Choroid plexus epithelial cell (primary cell): ENCODE measurements around the gene FBLN2.

Experiments
- DNase-seq: peaks from one replicate; pipeline ENCODE4 v3.0.0-alpha.2; 2010; ENCODE audit warnings: low read depth
- H3K4me3 ChIP-seq: 2 replicates; pipeline ENCODE4 v1.5.1; 2011; ENCODE audit warnings: low read depth, mild to moderate bottlenecking, control low read depth, low read length, moderate library complexity
- TF ChIP-seq, protein P1 (sequence below): conservative IDR thresholded peaks from 2 replicates; pipeline ENCODE4 v1.5.1; 2011; ENCODE audit warnings: low read depth, mild to moderate bottlenecking, control low read depth, inconsistent platforms, low read length, moderate library complexity

Gene FBLN2

DNA sequence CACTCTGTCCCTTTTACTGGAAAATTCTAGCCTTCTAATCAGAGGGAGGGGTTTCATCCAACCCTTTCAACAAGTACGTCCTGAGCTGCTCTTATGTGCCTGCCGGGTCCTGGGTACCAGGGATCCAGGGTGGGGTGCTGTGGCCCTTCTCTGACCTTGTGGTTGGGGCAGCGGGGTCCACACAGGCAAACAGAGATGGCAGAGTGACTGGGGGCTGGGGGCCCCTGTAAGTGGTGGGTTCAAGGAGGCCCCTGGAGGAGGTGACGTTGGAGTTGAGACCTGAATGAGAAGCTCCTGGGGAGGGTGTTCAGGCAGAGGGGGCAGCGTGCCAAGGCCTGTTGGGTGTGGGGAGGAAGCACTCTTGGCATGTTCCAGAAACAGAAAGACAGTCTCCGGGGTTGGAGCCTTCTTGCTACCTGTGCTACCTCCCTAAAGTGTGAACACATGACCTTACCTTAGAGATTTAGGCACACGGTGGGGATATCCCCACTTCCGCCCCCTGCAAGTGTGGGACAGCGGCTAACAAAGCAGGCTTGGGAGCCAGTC is 78.1 kb downstream of the FBLN2 start:
- no peak overlapping the region for H3K4me3 ChIP-seq
- TF ChIP-seq, protein P1, sequence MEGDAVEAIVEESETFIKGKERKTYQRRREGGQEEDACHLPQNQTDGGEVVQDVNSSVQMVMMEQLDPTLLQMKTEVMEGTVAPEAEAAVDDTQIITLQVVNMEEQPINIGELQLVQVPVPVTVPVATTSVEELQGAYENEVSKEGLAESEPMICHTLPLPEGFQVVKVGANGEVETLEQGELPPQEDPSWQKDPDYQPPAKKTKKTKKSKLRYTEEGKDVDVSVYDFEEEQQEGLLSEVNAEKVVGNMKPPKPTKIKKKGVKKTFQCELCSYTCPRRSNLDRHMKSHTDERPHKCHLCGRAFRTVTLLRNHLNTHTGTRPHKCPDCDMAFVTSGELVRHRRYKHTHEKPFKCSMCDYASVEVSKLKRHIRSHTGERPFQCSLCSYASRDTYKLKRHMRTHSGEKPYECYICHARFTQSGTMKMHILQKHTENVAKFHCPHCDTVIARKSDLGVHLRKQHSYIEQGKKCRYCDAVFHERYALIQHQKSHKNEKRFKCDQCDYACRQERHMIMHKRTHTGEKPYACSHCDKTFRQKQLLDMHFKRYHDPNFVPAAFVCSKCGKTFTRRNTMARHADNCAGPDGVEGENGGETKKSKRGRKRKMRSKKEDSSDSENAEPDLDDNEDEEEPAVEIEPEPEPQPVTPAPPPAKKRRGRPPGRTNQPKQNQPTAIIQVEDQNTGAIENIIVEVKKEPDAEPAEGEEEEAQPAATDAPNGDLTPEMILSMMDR = no peak
- DNase-seq = no peak

DNA sequence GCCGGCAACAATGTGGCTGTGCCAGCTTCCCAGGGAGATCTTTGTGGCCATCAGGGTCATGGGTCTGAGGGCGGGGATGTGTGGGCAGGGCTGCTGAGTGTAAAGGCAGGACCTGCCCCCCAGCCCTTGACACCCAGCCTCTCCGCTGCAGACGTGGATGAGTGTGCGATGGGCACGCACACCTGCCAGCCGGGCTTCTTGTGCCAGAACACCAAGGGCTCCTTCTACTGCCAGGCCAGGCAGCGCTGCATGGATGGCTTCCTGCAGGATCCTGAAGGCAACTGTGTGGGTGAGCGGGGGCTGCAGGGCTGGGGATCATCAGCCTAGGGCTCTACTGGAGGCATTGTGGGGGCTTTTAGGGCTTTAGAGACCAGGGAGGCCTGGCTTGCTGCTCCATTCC is 78.8 kb downstream of the FBLN2 start:
- H3K4me3 ChIP-seq = no peak overlapping the region
- no peak for DNase-seq
- TF ChIP-seq, protein P1 = no peak

DNA sequence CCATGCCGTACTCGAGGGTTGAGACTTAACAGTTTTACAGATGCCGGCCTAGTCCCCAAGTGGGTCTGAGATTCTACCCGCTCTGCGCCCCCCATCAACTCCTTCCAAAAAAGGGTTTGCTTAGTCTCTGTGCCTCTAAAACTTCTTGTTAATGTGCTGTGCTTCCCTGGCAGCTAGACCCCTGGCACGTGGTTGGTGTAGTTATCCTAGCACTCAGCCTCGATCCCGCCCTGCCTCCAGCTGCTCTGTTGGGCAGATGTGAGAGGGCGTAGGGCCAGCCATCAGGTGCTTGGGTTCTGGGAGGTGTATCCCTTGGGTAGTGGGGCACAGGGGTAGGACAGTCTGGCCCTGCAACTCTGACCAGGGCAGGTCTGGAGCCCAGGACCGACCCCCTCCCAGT is 79.5 kb downstream of the FBLN2 start:
- H3K4me3 ChIP-seq = no peak overlapping the region
- TF ChIP-seq, protein P1 = no peak
- no peak for DNase-seq

DNA sequence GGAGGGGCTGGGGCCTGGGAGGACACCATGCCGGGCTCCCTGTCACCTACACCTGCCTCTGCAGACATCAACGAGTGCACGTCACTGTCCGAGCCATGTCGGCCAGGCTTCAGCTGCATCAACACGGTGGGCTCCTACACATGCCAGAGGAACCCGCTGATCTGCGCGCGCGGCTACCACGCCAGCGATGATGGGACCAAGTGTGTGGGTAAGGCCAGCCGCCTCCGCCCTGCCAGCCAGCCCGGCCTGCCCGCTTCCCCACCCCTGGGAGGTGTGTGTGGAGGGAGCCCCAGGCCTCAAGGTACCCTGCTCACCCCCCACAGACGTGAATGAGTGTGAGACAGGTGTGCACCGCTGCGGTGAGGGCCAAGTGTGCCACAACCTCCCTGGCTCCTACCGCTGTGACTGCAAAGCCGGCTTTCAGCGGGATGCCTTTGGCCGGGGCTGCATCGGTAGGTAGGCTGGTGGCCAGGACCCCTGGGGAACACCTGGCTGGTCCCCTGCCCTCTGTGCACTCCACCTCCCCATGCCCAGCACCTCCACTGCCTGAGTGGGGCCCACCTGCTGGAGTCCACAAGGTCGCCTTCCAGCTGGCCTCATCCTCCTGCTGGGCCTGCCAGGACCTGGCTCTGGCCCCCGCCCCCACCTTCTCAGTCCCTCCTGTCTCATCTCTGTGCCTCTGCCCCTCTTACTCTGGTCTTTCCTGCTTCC is 80.1 kb downstream of the FBLN2 start:
- no peak overlapping the region for H3K4me3 ChIP-seq
- no peak for DNase-seq

DNA sequence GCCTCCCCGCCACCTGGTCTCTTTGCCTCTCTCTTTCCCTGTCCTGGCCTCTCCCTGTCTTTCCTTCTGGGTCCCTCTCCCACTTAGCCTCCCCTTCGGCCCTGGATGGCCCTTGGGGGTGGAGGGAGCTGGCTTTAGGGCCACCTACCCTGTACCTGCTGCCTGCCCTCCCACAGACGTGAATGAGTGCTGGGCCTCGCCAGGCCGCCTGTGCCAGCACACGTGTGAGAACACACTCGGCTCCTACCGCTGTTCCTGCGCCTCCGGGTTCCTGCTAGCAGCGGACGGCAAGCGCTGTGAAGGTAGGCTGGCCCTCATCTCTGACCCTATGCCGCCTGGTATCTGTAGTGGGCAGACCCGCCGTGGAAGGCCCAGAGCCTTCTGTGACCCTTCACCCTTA is 80.7 kb downstream of the FBLN2 start:
- H3K4me3 ChIP-seq = no peak overlapping the region
- no peak for DNase-seq
- TF ChIP-seq, protein P1 = no peak

More for the DNA sequence above, 80.1 kb downstream of the FBLN2 start:
- TF ChIP-seq, protein P1 = no peak

DNA sequence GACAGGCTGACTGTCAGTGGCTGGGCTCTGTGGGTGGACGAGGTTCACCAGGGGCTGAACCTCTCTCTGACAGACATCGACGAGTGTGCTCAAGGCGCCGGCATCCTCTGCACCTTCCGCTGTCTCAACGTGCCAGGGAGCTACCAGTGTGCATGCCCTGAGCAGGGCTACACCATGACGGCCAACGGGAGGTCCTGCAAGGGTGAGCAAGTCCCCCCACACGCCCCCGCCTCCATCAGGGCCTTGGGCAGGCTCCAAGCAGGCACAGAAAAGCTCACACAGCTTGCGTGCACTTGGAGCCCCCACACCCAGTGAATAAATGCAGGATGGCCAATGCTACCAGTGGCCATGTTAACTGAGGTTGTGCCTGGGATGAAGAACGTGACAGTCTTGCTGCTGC is 82.3 kb downstream of the FBLN2 start:
- no peak overlapping the region for H3K4me3 ChIP-seq
- TF ChIP-seq, protein P1 = no peak
- DNase-seq = no peak

DNA sequence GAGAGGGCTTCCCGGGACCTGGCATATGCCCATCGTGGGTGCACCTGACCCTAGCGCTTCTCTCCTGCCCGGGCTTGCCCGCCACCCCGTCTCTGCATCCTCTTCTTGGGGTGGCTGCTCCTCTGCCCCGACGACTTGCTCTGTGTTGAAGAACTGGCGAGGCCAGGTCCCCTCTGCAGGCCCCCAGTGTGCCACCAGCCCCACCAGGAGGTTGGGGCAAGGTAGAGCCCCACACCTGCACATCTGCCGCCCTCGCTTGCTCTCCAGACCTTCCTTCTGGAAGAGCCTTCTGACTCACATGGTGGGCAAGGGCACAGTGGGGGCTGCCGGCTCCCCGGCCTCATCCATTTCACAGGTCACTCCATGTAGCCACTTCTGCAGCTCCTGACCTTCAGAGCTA is 84.3 kb downstream of the FBLN2 start:
- TF ChIP-seq, protein P1 = no peak
- no peak for DNase-seq

More for the DNA sequence above, 84.3 kb downstream of the FBLN2 start:
- no peak overlapping the region for H3K4me3 ChIP-seq
